SK-N-SH (cell line): ENCODE results near the gene ANKRD34A.

Source experiments
- CTCF ChIP-seq: fragments of 200-600 bp; sonication (generic); IDR thresholded peaks from 2 replicates; pipeline ENCODE4 v1.6.1; 2017; ENCODE audit warnings: antibody characterized with exemption, mild to moderate bottlenecking, moderate library complexity
- NRF1 ChIP-seq: IDR thresholded peaks from 2 replicates; pipeline ENCODE4 v1.6.1; 2012; ENCODE audit warnings: low read depth, mild to moderate bottlenecking, low read length
- TAF1 ChIP-seq: IDR thresholded peaks from 2 replicates; pipeline ENCODE4 v1.6.1; 2012; ENCODE audit warnings: low read depth, mild to moderate bottlenecking, low read length, moderate library complexity, borderline replicate concordance

GRCh38 chr1:145959333-145959732, 5.0 kb downstream of the ANKRD34A start:
- TF ChIP-seq CTCF (no peak), TAF1 (no peak), NRF1 (no peak)
